Measurements from ENCODE around the gene CLPSL1.

DNA sequence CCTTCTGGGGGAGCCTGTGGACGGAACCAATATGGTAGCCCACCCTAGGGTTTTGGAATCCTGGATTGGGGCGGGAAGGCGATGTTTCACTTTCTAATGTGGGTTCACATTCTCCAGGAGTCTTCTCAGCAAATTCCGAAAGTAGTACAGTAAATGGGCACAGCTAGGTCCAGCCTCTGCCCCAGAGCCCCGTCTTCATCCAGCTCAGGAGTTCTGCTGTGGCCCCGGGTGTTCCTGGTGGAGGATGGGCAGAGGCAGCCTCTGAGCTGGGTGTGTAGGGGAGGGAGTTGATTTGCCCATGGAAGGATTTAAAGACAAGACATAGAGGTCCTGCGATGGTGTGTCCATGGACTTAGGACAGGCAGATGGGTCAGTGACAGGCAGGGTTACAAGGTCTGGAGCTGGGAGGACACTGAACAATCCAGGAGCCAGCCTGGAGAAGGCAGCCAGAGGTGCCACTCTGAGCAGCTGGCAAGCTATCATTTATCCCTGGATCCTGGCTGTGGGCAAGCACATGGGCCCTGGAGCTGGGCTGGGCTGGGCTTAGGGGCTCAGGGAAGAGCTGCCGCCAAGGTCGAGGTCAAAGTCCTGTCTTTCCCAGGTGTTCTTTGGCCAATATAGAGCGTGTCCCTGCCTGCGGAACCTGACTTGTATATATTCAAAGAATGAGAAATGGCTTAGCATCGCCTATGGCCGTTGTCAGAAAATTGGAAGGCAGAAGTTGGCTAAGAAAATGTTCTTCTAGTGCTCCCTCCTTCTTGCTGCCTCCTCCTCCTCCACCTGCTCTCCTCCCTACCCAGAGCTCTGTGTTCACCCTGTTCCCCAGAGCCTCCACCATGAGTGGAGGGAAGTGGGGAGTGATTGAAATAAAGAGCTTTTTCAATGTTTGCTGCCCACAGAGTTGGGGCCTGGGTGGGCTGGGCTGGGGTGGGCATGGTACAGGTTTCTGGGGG, 6.7 kb downstream of the CLPSL1 start:
- TF ChIP-seq, protein P1, sequence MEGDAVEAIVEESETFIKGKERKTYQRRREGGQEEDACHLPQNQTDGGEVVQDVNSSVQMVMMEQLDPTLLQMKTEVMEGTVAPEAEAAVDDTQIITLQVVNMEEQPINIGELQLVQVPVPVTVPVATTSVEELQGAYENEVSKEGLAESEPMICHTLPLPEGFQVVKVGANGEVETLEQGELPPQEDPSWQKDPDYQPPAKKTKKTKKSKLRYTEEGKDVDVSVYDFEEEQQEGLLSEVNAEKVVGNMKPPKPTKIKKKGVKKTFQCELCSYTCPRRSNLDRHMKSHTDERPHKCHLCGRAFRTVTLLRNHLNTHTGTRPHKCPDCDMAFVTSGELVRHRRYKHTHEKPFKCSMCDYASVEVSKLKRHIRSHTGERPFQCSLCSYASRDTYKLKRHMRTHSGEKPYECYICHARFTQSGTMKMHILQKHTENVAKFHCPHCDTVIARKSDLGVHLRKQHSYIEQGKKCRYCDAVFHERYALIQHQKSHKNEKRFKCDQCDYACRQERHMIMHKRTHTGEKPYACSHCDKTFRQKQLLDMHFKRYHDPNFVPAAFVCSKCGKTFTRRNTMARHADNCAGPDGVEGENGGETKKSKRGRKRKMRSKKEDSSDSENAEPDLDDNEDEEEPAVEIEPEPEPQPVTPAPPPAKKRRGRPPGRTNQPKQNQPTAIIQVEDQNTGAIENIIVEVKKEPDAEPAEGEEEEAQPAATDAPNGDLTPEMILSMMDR (IDR thresholded peaks at IDR 0.05; ENCODE audit: low read length): no peak
- TF ChIP-seq EZH2 (optimal IDR thresholded peaks at IDR 0.05; ENCODE audit: low read depth, low read length): no peak
